GM23248 (cell line): ENCODE results near the gene CARTPT. TPM values are rescaled to one million over a fixed set of nuclear protein-coding genes. Genes with fewer than 3 reads are reported as not detected.

ENCODE experiments used
- DNase-seq: peaks from one replicate; pipeline ENCODE4 v3.0.0-alpha.2; 2015
- H2AFZ ChIP-seq: fragments of 200-600 bp; sonication (generic); 2 replicates; pipeline ENCODE4 v1.6.1; 2016; ENCODE audit warnings: antibody characterized with exemption
- H3F3A ChIP-seq: fragments of 200-600 bp; sonication (generic); 2 replicates; pipeline ENCODE4 v1.6.1; 2016; ENCODE audit warnings: mild to moderate bottlenecking, antibody characterized with exemption, mixed run types; ENCODE audit not compliant: insufficient read depth
- H3K27ac ChIP-seq: fragments of 200-600 bp; sonication (generic); 2 replicates; pipeline ENCODE4 v1.5.1; 2016; ENCODE audit warnings: mild to moderate bottlenecking
- H3K27me3 ChIP-seq: fragments of 200-600 bp; sonication (generic); replicated peaks from 2 replicates; pipeline ENCODE4 v1.6.1; 2016; ENCODE audit warnings: mild to moderate bottlenecking; ENCODE audit not compliant: insufficient read depth
- H3K36me3 ChIP-seq: fragments of 200-600 bp; sonication (generic); 2 replicates; pipeline ENCODE4 v1.6.1; 2016; ENCODE audit warnings: low read depth, mild to moderate bottlenecking
- H3K4me1 ChIP-seq: fragments of 200-600 bp; sonication (generic); 2 replicates; pipeline ENCODE4 v1.6.1; 2016; ENCODE audit warnings: mild to moderate bottlenecking; ENCODE audit not compliant: insufficient read depth
- H3K4me2 ChIP-seq: fragments of 200-600 bp; sonication (generic); one replicate; pipeline ENCODE4 v1.6.1; 2016; ENCODE audit warnings: mild to moderate bottlenecking; ENCODE audit not compliant: unreplicated experiment
- H3K4me3 ChIP-seq: fragments of 200-600 bp; sonication (generic); 2 replicates; pipeline ENCODE4 v1.5.1; 2016; ENCODE audit warnings: mild to moderate bottlenecking
- H3K79me2 ChIP-seq: fragments of 200-600 bp; sonication (generic); 2 replicates; pipeline ENCODE4 v1.6.1; 2016; ENCODE audit warnings: mild to moderate bottlenecking; ENCODE audit not compliant: insufficient read depth
- H3K9ac ChIP-seq: fragments of 200-600 bp; sonication (generic); 2 replicates; pipeline ENCODE4 v1.6.1; 2016; ENCODE audit warnings: mild to moderate bottlenecking
- H3K9me2 ChIP-seq: fragments of 200-600 bp; sonication (generic); 2 replicates; pipeline ENCODE4 v1.6.1; 2016; ENCODE audit warnings: mixed run types, mild to moderate bottlenecking, moderate library complexity; ENCODE audit not compliant: insufficient read depth
- H3K9me3 ChIP-seq: fragments of 200-600 bp; sonication (generic); one replicate; pipeline ENCODE4 v1.6.1; 2017; ENCODE audit warnings: low read depth
- H4K20me1 ChIP-seq: fragments of 200-600 bp; sonication (generic); 2 replicates; pipeline ENCODE4 v1.6.0; 2016; ENCODE audit not compliant: insufficient read depth
- EZH2 ChIP-seq: fragments of 200-600 bp; sonication (generic); IDR thresholded peaks from 2 replicates; pipeline ENCODE4 v1.6.1; 2018; ENCODE audit warnings: antibody characterized with exemption, mild to moderate bottlenecking; ENCODE audit not compliant: insufficient read depth, poor library complexity, severe bottlenecking
- EZH2phosphoT487 ChIP-seq: fragments of 200-600 bp; sonication (generic); IDR thresholded peaks from 2 replicates; pipeline ENCODE4 v1.6.1; 2018; ENCODE audit warnings: antibody characterized with exemption, moderate library complexity, mild to moderate bottlenecking, low read depth; ENCODE audit not compliant: insufficient read depth
- WGBS, 2 experiments: methylation state at CpG; one replicate each; pipeline ENCODE4 v1.1.6; 2015 to 2017; ENCODE audit warnings: low lambda C conversion rate in 2 of 2, low coverage in 1 of 2; ENCODE audit errors: missing lambda C conversion rate in 2 of 2; 5-methylcytosine and 5-hydroxymethylcytosine counted together
- in situ Hi-C: fragments of 300-500 bp; cut with MboI; formaldehyde crosslinking; loops from 2 replicates; pipeline ENCODE4 v1.15.0; 2020
- polyA plus RNA-seq: library from polyadenylated mRNA; unstranded; fragments of >200 nt; fragmentation: Nextera tagmentation; extraction: Ambion mirVana; gene quantifications from 2 replicates; pipeline ENCODE4 v1.2.1, GENCODE V29; 2016
- total RNA-seq: library from RNA; depleted of rRNA; stranded (reverse); fragments of >200 nt; shearing (Covaris generic); gene quantifications from 2 replicates; pipeline ENCODE4 v1.2.3, GENCODE V29; 2014; rRNA removed

The CARTPT gene
- total RNA-seq (not detected in 2 replicates), polyA plus RNA-seq (not detected in 2 replicates)

DNA sequence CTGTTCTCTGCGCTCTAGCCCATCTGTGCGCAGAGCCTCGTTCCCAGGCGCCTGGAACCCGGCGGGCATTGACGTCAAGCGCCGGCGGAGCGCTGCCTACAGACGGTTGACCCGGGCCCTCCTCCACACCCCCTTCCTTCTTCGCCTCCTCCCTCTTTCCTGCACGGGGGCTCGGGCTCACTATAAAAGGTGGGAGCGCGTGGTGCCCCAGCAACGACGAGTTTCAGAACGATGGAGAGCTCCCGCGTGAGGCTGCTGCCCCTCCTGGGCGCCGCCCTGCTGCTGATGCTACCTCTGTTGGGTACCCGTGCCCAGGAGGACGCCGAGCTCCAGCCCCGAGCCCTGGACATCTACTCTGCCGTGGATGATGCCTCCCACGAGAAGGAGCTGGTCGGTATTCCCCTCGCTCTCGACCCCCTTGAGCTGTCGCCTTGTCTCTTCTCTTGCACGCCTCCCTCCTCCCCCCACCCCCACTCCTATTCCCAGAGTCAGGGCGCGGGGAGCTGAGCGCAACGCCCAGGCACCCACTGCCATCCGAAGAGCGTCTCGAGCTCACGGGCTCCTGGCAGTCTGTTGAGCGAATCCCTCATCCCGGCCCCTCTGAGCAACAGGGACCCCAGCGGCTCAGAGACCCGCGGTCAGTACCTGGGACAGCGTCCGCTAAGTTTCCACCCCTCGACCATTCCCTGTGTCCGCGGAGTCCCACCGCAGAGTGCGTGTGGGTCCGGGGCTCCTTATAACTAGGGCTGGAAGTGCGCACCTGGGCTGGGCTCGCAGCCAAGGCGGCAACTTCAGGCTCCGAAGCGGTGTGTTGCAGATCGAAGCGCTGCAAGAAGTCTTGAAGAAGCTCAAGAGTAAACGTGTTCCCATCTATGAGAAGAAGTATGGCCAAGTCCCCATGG lies at the start of gene CARTPT:
TSS of gene CARTPT (plus strand) at position 213 of the 902 bp plus-strand sequence. CDS start at position 232, 19 bp downstream.
- no peaks in the 10 kb centered on the region for H3K4me1 ChIP-seq
- H3K27me3 ChIP-seq = peaks cover 35% of the 10 kb centered on the region
- H2AFZ ChIP-seq = no peak within 1 kb of the TSS
- H3K4me3 ChIP-seq = no peak within 1 kb of the TSS
- H3K4me2 ChIP-seq = no peak within 1 kb of the TSS
- H3K79me2 ChIP-seq = no peaks in the 10 kb centered on the region
- no peaks in the 10 kb centered on the region for H3F3A ChIP-seq
- no peaks in the 10 kb centered on the region for H3K9me3 ChIP-seq
- DNase-seq = peak; percentile 30
- 9 to 11% methylated on average over 43 to 62 of the region's 65 CpGs for WGBS, 2 experiments
- H3K27ac ChIP-seq = no peak within 1 kb of the TSS
- no peaks in the 10 kb centered on the region for H3K36me3 ChIP-seq
- H4K20me1 ChIP-seq = no peaks in the 10 kb centered on the region
- H3K9me2 ChIP-seq = no peaks in the 10 kb centered on the region
- H3K9ac ChIP-seq = no peak within 1 kb of the TSS
- no peak for TF ChIP-seq EZH2
- no peak for TF ChIP-seq EZH2phosphoT487
- in situ Hi-C loops = no loop called here

DNA sequence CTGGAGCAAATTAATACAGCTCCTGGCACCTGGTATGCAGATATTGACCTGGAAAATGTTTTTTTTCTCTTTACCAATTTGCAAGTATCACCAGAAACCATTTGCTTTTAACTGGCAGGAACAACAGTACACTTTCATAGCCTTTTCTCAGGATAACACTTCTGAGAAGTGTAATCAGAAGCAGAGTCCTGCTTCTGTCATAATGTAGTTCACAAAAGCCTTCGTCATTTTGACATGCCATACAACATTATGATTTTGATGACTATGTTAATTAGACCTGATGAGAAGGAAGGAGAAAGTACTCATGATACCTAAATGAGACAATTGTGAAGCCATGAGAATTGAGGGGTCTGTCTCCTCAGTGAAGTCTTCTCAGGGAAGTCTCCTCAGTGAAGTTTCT lies 41.1 kb upstream of the CARTPT start:
- no peaks in the 10 kb centered on the region for H3K79me2 ChIP-seq
- H4K20me1 ChIP-seq = no peaks in the 10 kb centered on the region
- H3K27ac ChIP-seq = no peak overlapping the region
- H3K4me3 ChIP-seq = no peak overlapping the region
- WGBS, 2 experiments = 24 to 43% methylated on average over 1 of the region's 1 CpG
- H3K27me3 ChIP-seq = peaks cover 18% of the 10 kb centered on the region
- TF ChIP-seq EZH2 = no peak
- TF ChIP-seq EZH2phosphoT487 = no peak
- DNase-seq = no peak
- no peaks in the 10 kb centered on the region for H3K9me2 ChIP-seq
- H3K9me3 ChIP-seq = no peaks in the 10 kb centered on the region
- no peak overlapping the region for H3K9ac ChIP-seq
- no peak overlapping the region for H2AFZ ChIP-seq
- H3F3A ChIP-seq = no peaks in the 10 kb centered on the region
- H3K4me2 ChIP-seq = no peak overlapping the region
- H3K36me3 ChIP-seq = no peaks in the 10 kb centered on the region
- no peaks in the 10 kb centered on the region for H3K4me1 ChIP-seq
- in situ Hi-C loops = no loop called here

DNA sequence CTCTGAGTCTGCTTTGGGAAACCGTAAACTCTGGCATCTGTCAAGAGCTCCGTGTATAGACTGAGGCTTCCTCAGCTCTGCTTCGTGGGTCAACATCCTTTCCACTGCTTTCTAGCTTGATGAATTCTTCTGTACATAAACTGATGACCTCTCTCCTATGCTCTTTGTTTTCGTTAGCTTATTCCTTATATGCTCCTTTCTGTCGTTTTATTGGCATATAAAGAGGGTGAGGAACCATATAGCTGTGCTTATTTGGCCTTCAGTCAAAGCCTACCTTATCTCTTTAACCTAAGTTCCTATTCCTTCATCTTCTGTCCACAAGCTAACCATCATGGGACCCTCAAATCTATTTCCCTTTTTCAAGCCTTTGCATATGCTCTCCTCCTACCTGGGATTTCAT lies 39.4 kb upstream of the CARTPT start:
- Histone ChIP-seq H2AFZ (no peak overlapping the region), H3K9ac (no peak overlapping the region), H3K4me1 (no peaks in the 10 kb centered on the region), H3K27ac (no peak overlapping the region), H3K9me2 (no peaks in the 10 kb centered on the region), H3F3A (no peaks in the 10 kb centered on the region), H3K9me3 (no peaks in the 10 kb centered on the region), H3K79me2 (no peaks in the 10 kb centered on the region), H3K4me3 (no peak overlapping the region), H3K36me3 (no peaks in the 10 kb centered on the region), H4K20me1 (no peaks in the 10 kb centered on the region), H3K4me2 (no peak overlapping the region), H3K27me3 (peaks cover 18% of the 10 kb centered on the region)
- in situ Hi-C loops = no loop called here
- DNase-seq = no peak
- WGBS, 2 experiments = 47 to 48% methylated on average over 5 of the region's 5 CpGs
- TF ChIP-seq EZH2phosphoT487 (no peak), EZH2 (no peak)

- Histone ChIP-seq H4K20me1 (no peaks in the 10 kb centered on the region), H3K27ac (no peak overlapping the region), H3K36me3 (no peaks in the 10 kb centered on the region), H3K79me2 (no peaks in the 10 kb centered on the region), H3K9ac (no peak overlapping the region), H3K9me3 (no peaks in the 10 kb centered on the region), H3K27me3 (peaks cover 18% of the 10 kb centered on the region), H3K9me2 (no peaks in the 10 kb centered on the region), H3K4me3 (no peak overlapping the region), H3K4me1 (no peaks in the 10 kb centered on the region), H2AFZ (no peak overlapping the region), H3F3A (no peaks in the 10 kb centered on the region), H3K4me2 (no peak overlapping the region)
- DNase-seq = no peak
- TF ChIP-seq EZH2phosphoT487 = no peak
- no peak for TF ChIP-seq EZH2
- 57 to 63% methylated on average over 2 of the region's 2 CpGs for WGBS, 2 experiments
- in situ Hi-C loops = no loop called here
Observed at GRCh38 chr5:71680510-71680909, 38.6 kb upstream of the CARTPT start.
